Loucy (cell line): Measurements from ENCODE around the gene RPRD2.

Source experiments
- CTCF ChIP-seq: fragments of 200-600 bp; sonication (generic); conservative IDR thresholded peaks from 2 replicates; pipeline ENCODE4 v1.5.1; 2014; ENCODE audit warnings: mild to moderate bottlenecking, antibody characterized with exemption, low read length
- EZH2phosphoT487 ChIP-seq: fragments of 200-600 bp; IDR thresholded peaks from 2 replicates; pipeline ENCODE4 v1.6.1; 2018; ENCODE audit warnings: antibody characterized with exemption, mild to moderate bottlenecking, moderate library complexity, borderline replicate concordance

GRCh38 chr1:150414592-150414991 lies 50.6 kb downstream of the RPRD2 start:
- TF ChIP-seq CTCF (no peak), EZH2phosphoT487 (no peak)
